GM19395 (cell line): ENCODE results near the gene DYSF.

Source experiments
- ATAC-seq: cut with Tn5 transposase; IDR thresholded peaks from one replicate; pipeline ENCODE4 v1.9.1; 2021; ENCODE audit warnings: mild to moderate bottlenecking, moderate library complexity; ENCODE audit not compliant: unreplicated experiment

Gene DYSF

DNA sequence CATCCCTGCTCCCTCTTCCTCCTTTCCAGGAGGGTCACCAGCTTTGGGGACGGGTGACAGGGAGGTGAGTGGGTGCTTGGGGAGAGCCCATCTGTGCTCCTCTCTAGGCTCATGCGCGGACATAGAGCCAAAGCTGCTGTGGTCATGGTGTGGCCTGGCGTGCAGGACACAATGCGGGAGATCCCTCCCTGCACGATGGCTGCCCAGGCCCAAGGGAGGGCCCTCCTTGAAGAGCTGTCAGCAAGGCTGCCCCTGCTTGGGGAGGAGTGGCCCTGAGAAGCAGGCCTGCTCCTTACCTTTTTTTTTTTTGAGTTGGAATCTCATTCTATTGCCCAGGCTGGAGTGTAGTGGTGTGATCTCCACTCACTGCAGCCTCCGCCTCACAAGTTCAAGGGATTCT is 111.4 kb downstream of the DYSF start:
- no peak for ATAC-seq

DNA sequence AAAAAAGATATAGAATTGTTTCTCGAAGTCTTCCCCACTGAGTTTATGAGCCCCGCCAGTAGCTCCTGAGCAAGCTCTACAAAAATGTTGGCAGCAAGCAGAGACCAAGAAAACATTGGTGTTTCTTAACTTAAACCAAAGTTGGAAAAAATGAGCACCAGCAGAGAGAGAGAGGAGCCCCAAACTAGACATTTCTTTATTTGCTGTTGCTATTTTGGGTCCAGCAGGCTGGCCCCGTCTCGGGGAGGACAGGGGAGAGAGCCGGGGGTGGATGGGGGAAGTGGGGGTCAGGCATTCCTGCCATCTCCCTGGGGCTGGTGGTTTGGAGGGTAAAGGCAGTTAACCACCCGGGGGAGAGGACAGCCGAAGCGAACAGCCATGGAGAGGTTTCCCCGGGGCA is 113.0 kb downstream of the DYSF start:
- no peak for ATAC-seq

GRCh38 chr2:71567625-71568024 is 114.3 kb downstream of the DYSF start:
- no peak for ATAC-seq

- ATAC-seq: no peak
Measured at GRCh38 chr2:71568103-71568502, 114.7 kb downstream of the DYSF start.

- no peak for ATAC-seq
Measured at GRCh38 chr2:71570511-71570910, 117.2 kb downstream of the DYSF start.

- ATAC-seq: no peak
Measured at GRCh38 chr2:71570951-71571460, 117.6 kb downstream of the DYSF start.

- ATAC-seq: no peak
Measured at GRCh38 chr2:71571945-71572344, 118.6 kb downstream of the DYSF start.

DNA sequence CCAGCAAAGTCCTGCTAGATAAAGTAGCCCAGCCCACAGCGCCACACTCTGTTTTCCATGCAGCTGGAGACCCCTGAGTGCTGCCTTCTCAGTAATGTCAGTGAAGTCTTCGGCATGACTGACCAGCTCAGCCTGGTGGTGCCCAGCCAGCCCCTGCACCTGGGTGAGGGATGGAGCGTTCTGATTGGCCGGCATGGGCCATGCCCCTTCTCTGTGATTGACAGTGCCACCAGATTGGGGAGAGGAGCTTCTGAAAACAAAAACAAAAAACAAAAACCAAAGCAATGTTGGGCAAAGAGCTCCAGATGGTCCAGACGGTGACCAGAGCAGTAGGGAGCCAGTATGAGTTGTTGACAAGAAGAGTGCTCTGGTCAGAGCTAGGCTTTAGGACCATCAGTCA is 122.6 kb downstream of the DYSF start:
- no peak for ATAC-seq

DNA sequence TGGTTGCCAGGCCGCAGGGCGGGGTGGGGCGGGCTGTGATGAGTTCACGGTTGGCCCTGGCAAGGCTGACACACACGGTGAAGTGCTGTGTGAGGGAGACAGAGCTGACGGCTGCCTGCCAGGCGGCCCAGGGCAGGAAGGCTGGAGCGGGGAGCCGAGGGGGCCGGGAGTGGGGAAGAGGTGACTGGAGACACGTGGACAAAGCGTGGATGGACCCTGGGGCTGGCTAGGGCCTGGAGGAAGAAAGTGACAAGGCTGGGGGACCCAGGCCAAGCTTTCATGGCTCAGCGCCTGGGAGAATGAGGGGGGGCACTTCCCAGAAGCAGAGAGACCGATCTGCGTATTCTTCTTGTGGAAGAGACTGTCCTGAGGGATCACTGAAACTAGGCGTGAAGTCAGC is 123.2 kb downstream of the DYSF start:
- no peak for ATAC-seq

DNA sequence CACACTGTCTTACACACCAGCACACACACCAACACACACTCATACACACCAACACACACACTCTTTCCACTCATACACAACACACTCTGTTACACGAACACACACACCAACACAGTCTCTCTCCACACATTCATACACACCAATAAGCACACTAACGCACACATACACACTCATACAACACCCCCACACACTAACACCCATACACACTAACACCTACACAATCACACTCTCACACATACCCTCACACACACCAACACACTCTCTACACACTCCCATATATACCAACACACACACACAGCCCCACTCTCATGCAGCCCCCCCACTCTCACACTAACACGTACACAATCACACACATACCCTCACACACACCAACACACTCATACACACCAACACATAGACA is 123.8 kb downstream of the DYSF start:
- ATAC-seq: no peak

GRCh38 chr2:71578767-71579342 is 125.5 kb downstream of the DYSF start:
- ATAC-seq: no peak

- ATAC-seq: no peak
Measured at GRCh38 chr2:71581026-71581425, 127.7 kb downstream of the DYSF start.

DNA sequence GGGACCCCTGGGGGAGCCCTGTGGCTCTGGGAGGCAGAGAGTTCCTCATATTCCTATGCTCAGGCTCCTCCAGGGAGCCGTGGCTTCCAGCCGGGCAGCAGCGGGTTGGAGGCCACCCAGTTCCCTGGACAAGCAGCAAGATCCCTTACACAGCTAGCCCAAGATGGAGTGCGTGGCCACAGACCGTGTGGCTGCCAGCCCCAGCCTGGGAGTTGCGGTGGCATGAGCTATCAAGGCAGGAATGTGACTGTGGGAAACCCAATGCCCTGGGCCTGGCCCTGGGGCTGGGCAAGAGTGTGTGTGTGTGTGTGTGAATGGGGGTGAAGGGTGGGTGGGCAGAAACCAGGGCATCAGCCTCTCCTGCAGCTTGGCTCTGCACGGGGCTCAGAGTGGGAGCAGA is 130.5 kb downstream of the DYSF start:
- ATAC-seq: no peak

GRCh38 chr2:71586471-71586870 is 133.1 kb downstream of the DYSF start:
- ATAC-seq: no peak

GRCh38 chr2:71587509-71588073 is 134.2 kb downstream of the DYSF start:
- ATAC-seq: no peak

DNA sequence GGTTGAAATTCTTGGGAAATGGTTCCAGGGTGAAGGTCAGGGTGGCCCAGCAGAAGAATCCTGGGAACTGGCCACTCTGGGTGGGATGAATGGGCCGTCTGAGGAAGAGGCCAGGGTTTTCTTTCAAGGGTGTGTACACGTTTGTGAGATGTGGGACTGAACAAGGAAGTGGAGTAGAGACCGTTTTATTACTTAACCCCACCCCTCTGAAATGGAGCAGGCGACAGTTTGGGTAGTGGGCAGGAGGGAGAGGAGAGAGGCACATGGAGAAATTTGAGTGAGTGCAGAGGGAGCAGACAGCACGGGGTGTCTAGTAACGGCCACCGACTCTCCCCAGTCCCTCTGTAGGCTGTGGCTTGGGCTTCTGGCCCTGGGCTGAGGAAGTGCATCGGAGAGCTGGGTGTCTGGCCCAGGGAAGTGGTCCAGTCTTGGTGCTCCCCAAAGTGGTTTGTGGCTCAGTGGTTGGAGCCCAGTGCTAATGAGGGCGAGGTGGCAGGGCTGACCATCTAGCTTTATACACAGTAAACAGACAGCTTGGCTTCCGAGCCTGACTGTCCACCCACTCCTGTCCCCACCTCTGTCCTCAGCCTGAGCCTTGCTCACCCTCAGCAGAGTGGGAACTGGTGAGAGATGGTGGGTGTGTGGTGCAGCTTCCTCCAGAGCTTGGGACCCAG is 135.3 kb downstream of the DYSF start:
- no peak for ATAC-seq

GRCh38 chr2:71589763-71590162 is 136.4 kb downstream of the DYSF start:
- no peak for ATAC-seq

- ATAC-seq: no peak
Measured at GRCh38 chr2:71591044-71591443, 137.7 kb downstream of the DYSF start.

- no peak for ATAC-seq
Measured at GRCh38 chr2:71592181-71592711, 138.9 kb downstream of the DYSF start.

DNA sequence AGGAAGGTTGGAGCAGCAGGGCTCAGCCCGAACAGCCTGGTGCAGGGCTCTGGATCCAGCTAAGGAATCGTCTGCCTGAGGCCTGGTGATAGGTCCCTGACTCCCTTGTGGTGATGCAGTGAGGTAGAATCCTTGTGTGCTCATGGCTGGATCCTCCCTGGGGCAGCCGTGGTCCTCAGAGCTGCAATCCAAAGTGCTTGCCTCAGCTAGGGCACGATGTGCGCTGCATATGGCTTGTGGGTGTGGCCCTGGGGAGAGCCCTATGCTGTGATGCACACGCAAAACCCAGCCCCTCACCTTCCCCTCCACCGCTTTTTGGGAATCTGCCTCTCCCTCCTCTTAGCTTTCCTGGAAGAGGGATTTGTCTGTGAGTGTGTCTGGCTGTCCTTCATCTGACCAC is 142.2 kb downstream of the DYSF start:
- ATAC-seq: no peak

GRCh38 chr2:71596011-71596410 is 142.7 kb downstream of the DYSF start:
- ATAC-seq: no peak

- no peak for ATAC-seq
Measured at GRCh38 chr2:71597756-71598155, 144.4 kb downstream of the DYSF start.
